Loucy (cell line): ENCODE data around the gene GNPTG.

Source experiments
- EZH2phosphoT487 ChIP-seq: fragments of 200-600 bp; IDR thresholded peaks from 2 replicates; pipeline ENCODE4 v1.6.1; 2018; ENCODE audit warnings: antibody characterized with exemption, mild to moderate bottlenecking, moderate library complexity, borderline replicate concordance
- TF ChIP-seq, protein P1 (sequence below): fragments of 200-600 bp; sonication (generic); conservative IDR thresholded peaks from 2 replicates; pipeline ENCODE4 v1.5.1; 2014; ENCODE audit warnings: mild to moderate bottlenecking, antibody characterized with exemption, low read length

GRCh38 chr16:1305823-1306222, 45.9 kb upstream of the GNPTG start:
- TF ChIP-seq, protein P1, sequence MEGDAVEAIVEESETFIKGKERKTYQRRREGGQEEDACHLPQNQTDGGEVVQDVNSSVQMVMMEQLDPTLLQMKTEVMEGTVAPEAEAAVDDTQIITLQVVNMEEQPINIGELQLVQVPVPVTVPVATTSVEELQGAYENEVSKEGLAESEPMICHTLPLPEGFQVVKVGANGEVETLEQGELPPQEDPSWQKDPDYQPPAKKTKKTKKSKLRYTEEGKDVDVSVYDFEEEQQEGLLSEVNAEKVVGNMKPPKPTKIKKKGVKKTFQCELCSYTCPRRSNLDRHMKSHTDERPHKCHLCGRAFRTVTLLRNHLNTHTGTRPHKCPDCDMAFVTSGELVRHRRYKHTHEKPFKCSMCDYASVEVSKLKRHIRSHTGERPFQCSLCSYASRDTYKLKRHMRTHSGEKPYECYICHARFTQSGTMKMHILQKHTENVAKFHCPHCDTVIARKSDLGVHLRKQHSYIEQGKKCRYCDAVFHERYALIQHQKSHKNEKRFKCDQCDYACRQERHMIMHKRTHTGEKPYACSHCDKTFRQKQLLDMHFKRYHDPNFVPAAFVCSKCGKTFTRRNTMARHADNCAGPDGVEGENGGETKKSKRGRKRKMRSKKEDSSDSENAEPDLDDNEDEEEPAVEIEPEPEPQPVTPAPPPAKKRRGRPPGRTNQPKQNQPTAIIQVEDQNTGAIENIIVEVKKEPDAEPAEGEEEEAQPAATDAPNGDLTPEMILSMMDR, result no peak
- TF ChIP-seq EZH2phosphoT487, result no peak
